Camera-type eye (tissue), 1 donor: ENCODE results near the gene ATOX1. TPM values are rescaled to one million over a fixed set of nuclear protein-coding genes. Genes with fewer than 3 reads are reported as not detected.

Experiments
- total RNA-seq: library from RNA; depleted of rRNA; stranded (reverse); fragments of >200 nt; gene quantifications from one replicate; pipeline ENCODE4 v1.2.3, GENCODE V29; 2014

Gene ATOX1
- 49.0 TPM for total RNA-seq

GRCh38 chr5:151758430-151759241 lies at the start of gene ATOX1:
ATOX1 (minus strand) TSS chr5:151758631; CDS start chr5:151758551, 80 bp downstream.

DNA sequence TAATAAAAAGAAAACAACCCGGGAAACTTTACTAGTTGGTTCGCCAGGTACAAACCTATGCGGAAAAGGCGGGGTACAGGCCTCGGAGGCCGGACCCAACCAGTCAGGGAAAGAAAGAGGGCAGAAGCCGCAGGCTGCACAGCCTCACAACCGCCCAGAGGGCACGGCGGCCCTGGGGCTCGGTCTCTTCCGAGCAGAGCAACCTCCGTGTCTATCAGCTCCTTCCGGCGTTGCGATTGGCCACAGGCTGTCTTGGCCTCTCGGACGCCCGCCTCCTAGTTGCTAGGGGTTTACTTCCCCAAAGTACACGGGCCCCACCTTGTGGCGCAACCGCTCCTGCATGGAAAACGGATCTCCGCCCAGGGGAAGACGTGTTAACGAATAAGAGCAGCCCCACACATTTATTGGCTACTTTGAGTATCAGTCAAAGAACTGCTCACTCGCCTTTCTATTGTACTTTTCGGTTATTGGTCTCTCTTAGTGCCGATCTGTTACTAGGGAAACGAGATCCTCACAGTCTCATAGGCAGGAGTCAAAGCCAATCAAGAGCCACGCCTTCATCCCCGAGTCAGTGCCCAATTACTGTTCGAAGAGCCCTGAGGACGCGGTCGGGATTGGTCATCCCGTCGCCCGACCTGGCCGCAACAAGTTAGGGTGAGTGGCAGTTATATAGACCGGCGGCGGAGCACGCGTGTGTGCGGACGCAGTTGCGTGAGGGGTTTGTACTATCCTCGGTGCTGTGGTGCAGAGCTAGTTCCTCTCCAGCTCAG lies 13.0 kb upstream of the ATOX1 start, which contains the start of gene G3BP1:
Gene G3BP1, plus strand, starts transcription at position 696 of the 770 bp plus-strand sequence. CDS start 14,667 bp downstream, outside the sequence.

Other genes with a start within 250 kb of the ATOX1 start
- gene FAT2, start 167.3 kb downstream of the ATOX1 start, total RNA-seq = 3.8 TPM
- gene SPARC, start 71.7 kb downstream of the ATOX1 start, total RNA-seq = 2,277 TPM
- gene G3BP1, start 13.3 kb upstream of the ATOX1 start, total RNA-seq = 137 TPM
- gene GLRA1, start 166.2 kb upstream of the ATOX1 start, total RNA-seq = 1.4 TPM